Thymus (tissue), 11 donors: ENCODE data around the gene ATAD3C. TPM values are rescaled to one million over a fixed set of nuclear protein-coding genes. Genes with fewer than 3 reads are reported as not detected.
"Not testable (repeated sequence)": the region's sequence is repeated elsewhere in the genome, so short reads cannot be mapped to it uniquely, and the experiment has no call there.

Source experiments
- DNase-seq, 9 donors: peaks; one replicate each; pipeline ENCODE4 v3.0.0-alpha.2; 2013; ENCODE audit warnings: low spot score in 9 of 9, low read depth in 6 of 9, missing footprints in 1 of 9
- H3K27ac ChIP-seq, 2 donors: one replicate each; pipeline ENCODE4 v1.5.1; 2013; ENCODE audit warnings: control low read depth in 1 of 2, low read depth in 1 of 2, low read length in 1 of 2, mild to moderate bottlenecking in 1 of 2, moderate library complexity in 1 of 2
- H3K27me3 ChIP-seq, 2 donors: one replicate each; pipeline ENCODE4 v1.5.1; 2013; ENCODE audit warnings: low read length in 1 of 2; ENCODE audit not compliant: control insufficient read depth in 2 of 2, insufficient read depth in 1 of 2
- H3K36me3 ChIP-seq, 2 donors: one replicate each; pipeline ENCODE4 v1.5.1; 2013; ENCODE audit warnings: low read length in 1 of 2, mild to moderate bottlenecking in 1 of 2, moderate library complexity in 1 of 2; ENCODE audit not compliant: control insufficient read depth in 2 of 2, insufficient read depth in 2 of 2
- H3K4me1 ChIP-seq, 2 donors: one replicate each; pipeline ENCODE4 v1.5.1; 2013; ENCODE audit warnings: low read length in 2 of 2; ENCODE audit not compliant: control insufficient read depth in 2 of 2, insufficient read depth in 2 of 2
- H3K4me3 ChIP-seq, 2 donors: one replicate each; pipeline ENCODE4 v1.5.1; 2013; ENCODE audit warnings: low read length in 2 of 2, control low read depth in 1 of 2, mild to moderate bottlenecking in 1 of 2
- H3K9me3 ChIP-seq, 2 donors: one replicate each; pipeline ENCODE4 v1.5.1; 2013; ENCODE audit warnings: low read length in 1 of 2, mild to moderate bottlenecking in 1 of 2; ENCODE audit not compliant: control insufficient read depth in 2 of 2, insufficient read depth in 1 of 2
- WGBS: extraction: QIAGEN DNeasy Blood & Tissue Kit; methylation state at CpG from one replicate; pipeline ENCODE4 v1.1.7; 2013; 5-methylcytosine and 5-hydroxymethylcytosine counted together
- polyA plus RNA-seq: library from polyadenylated mRNA; stranded (reverse); fragments of 200-250 nt; gene quantifications from one replicate; pipeline ENCODE4 v1.2.3, GENCODE V29; 2013
- total RNA-seq: library from RNA; stranded (reverse); fragments of 120-200 nt; gene quantifications from one replicate; pipeline ENCODE4 v1.2.4, GENCODE V29; 2013
- donor health status: healthy.

ATAD3C gene
- total and polyA plus RNA-seq, 2 donors = 0.24 to 2.8 TPM

- Histone ChIP-seq H3K9me3 (peaks cover 0 to 12% of the 10 kb centered on the region in 2 donors), H3K27ac (no peak overlapping the region), H3K36me3 (no peaks in the 10 kb centered on the region), H3K4me1 (peaks cover 10 to 27% of the 10 kb centered on the region in 2 donors), H3K27me3 (peaks cover 31 to 65% of the 10 kb centered on the region in 2 donors), H3K4me3 (no peak overlapping the region)
- WGBS = 95% methylated on average over 45 of the region's 45 CpGs
- DNase-seq = no peak
Observed at GRCh38 chr1:1438531-1439381, 10.7 kb upstream of the ATAD3C start.

GRCh38 chr1:1439546-1440261 lies 9.8 kb upstream of the ATAD3C start:
- Histone ChIP-seq H3K27me3 (peaks cover 24 to 58% of the 10 kb centered on the region in 2 donors), H3K36me3 (no peaks in the 10 kb centered on the region), H3K4me1 (peaks cover 10 to 17% of the 10 kb centered on the region in 2 donors), H3K4me3 (no peak overlapping the region), H3K9me3 (peaks cover 0 to 12% of the 10 kb centered on the region in 2 donors), H3K27ac (no peak overlapping the region)
- 93% methylated on average over 82 of the region's 82 CpGs for WGBS
- DNase-seq = no peak

DNA sequence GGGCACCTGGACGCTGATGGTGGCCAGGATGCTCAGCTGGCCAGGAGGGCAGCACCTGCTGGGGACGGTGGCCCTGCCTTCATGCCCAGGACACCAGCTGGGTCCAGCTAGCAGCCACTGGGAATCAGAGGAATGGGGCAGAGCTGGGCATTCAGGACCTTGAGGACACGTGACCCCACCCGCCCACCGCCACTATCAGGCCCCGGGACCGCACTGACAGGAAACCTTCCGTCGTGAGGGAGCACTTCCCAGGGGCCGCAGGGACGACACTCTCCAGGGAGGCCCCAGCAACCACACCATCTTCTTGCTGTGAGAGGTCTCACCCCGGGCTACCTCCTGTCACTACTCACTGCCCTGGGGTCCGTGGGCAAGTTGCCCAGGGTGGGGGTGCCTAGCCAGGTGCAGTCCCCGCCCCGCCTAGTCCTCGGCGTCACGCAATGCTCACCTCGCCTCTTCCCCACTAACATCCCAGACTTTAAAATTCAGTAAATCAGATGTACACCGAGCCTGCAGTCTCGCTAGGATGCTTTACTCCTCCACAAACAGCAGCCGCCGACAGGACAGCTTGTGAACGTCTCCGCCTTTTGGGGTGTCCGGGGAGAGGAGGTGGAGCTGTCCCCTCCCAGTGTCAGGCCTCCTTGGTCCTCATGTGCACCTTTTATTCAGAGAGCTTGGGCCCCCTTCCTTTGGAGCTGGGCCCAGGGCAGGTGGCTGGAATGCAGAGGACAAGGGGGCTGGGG lies 9.1 kb upstream of the ATAD3C start:
- peaks cover 0 to 9% of the 10 kb centered on the region in 2 donors for H3K9me3 ChIP-seq
- no peak for DNase-seq
- H3K4me1 ChIP-seq = peaks cover 7 to 11% of the 10 kb centered on the region in 2 donors
- H3K4me3 ChIP-seq = no peak overlapping the region
- H3K27me3 ChIP-seq = peaks cover 17 to 51% of the 10 kb centered on the region in 2 donors
- no peaks in the 10 kb centered on the region for H3K36me3 ChIP-seq
- no peak overlapping the region for H3K27ac ChIP-seq
- 87% methylated on average over 26 of the region's 26 CpGs for WGBS

GRCh38 chr1:1441002-1441888 lies 8.2 kb upstream of the ATAD3C start:
- no peak overlapping the region for H3K4me3 ChIP-seq
- no peak overlapping the region for H3K27ac ChIP-seq
- WGBS = 53% methylated on average over 29 of the region's 29 CpGs
- peaks cover 9 to 46% of the 10 kb centered on the region in 2 donors for H3K27me3 ChIP-seq
- H3K9me3 ChIP-seq = peaks cover 0 to 9% of the 10 kb centered on the region in 2 donors
- no peaks in the 10 kb centered on the region for H3K36me3 ChIP-seq
- peaks cover 0 to 7% of the 10 kb centered on the region in 2 donors for H3K4me1 ChIP-seq
- DNase-seq = peak in 2 of 9 donors; percentile 40 to 46

- Histone ChIP-seq H3K9me3 (peaks cover 0 to 6% of the 10 kb centered on the region in 2 donors), H3K4me1 (peaks cover 0 to 3% of the 10 kb centered on the region in 2 donors), H3K27ac (no peak overlapping the region), H3K36me3 (no peaks in the 10 kb centered on the region), H3K4me3 (no peak overlapping the region), H3K27me3 (peaks cover 2 to 36% of the 10 kb centered on the region in 2 donors)
- 96% methylated on average over 32 of the region's 32 CpGs for WGBS
- no peak for DNase-seq
Observed at GRCh38 chr1:1442069-1442770, 7.3 kb upstream of the ATAD3C start.

- not testable (repeated sequence) for H3K9me3 ChIP-seq, H3K4me3 ChIP-seq, H3K27me3 ChIP-seq, H3K36me3 ChIP-seq, H3K4me1 ChIP-seq, H3K27ac ChIP-seq, DNase-seq
- 97% methylated on average over 19 of the region's 19 CpGs for WGBS
Observed at GRCh38 chr1:1446631-1447030, 2.9 kb upstream of the ATAD3C start.

GRCh38 chr1:1450616-1451015 lies 1.1 kb downstream of the ATAD3C start:
- H3K36me3 ChIP-seq, H3K4me3 ChIP-seq, H3K27me3 ChIP-seq, H3K4me1 ChIP-seq, H3K27ac ChIP-seq, DNase-seq, H3K9me3 ChIP-seq: not testable (repeated sequence)
- 93% methylated on average over 22 of the region's 22 CpGs for WGBS
